Neutrophil (primary cell): Measurements from ENCODE around the gene C2CD4C.

Experiments used
- H3K27ac ChIP-seq: fragments of 200-600 bp; sonication (generic); 2 replicates; pipeline ENCODE4 v1.5.1; 2016; ENCODE audit warnings: mild to moderate bottlenecking, moderate library complexity
- H3K27me3 ChIP-seq: fragments of 200-600 bp; sonication (generic); 2 replicates; pipeline ENCODE4 v1.6.0; 2016; ENCODE audit warnings: mild to moderate bottlenecking
- H3K36me3 ChIP-seq: fragments of 200-600 bp; sonication (generic); 2 replicates; pipeline ENCODE4 v1.5.1; 2017
- H3K4me1 ChIP-seq, 2 experiments: fragments of 200-600 bp in 1 of 2; sonication (generic) in 1 of 2; 1 replicate in 1 of 2; 2 replicates in 1 of 2; pipeline versions ENCODE4 v1.5.1 to v1.6.1; 2013 to 2016; ENCODE audit warnings: low read depth in 1 of 2, low read length in 1 of 2, mild to moderate bottlenecking in 1 of 2, moderate library complexity in 1 of 2; ENCODE audit not compliant: control insufficient read depth in 1 of 2, insufficient read depth in 1 of 2
- H3K4me3 ChIP-seq, 2 experiments: fragments of 200-600 bp in 1 of 2; sonication (generic) in 1 of 2; 1 replicate in 1 of 2; 2 replicates in 1 of 2; pipeline ENCODE4 v1.5.1; 2013 to 2016; ENCODE audit warnings: low read depth in 1 of 2, low read length in 1 of 2, mild to moderate bottlenecking in 1 of 2, moderate library complexity in 1 of 2
- H3K9me3 ChIP-seq: fragments of 200-600 bp; sonication (generic); 2 replicates; pipeline ENCODE4 v1.5.1; 2016
- CTCF ChIP-seq: fragments of 200-600 bp; sonication (generic); IDR thresholded peaks from 2 replicates; pipeline ENCODE4 v1.5.1; 2016; ENCODE audit warnings: antibody characterized with exemption

Gene C2CD4C

GRCh38 chr19:392375-392970 is 16.5 kb downstream of the C2CD4C start:
- Histone ChIP-seq H3K27ac (no peak overlapping the region), H3K27me3 (peaks cover 23% of the 10 kb centered on the region), H3K4me3 (no peak overlapping the region)

DNA sequence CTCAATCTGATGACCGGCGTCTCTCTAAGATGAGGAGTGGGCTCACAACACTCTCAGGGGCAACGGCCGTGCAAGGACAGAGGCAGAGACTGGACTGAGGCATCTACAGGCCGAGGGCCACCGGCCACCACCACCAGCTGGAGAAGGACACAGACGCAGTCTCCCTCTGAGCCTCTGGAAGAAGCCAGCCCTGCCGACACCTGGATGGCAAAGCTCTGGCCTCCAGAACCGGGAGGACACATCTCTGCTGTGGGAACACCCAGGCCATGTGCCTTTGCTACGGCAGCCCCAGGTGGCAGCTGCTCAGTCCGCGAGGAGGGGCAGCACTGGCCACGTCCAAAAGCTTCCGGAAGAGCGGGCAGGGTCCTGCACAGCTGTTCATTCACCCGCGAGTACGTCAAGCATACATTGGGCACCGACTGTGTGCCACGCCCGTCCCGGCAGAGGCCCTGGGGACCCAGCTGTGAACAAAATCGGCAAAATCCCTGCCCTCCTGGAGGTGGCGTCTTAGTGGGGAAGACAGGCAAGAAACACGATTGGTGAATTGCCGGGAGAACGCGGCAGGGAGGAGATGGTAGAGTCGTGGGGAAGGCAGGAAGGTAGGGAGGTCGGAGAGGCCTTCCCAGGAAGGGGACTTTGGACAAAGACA is 17.1 kb downstream of the C2CD4C start:
- Histone ChIP-seq H3K36me3 (no peaks in the 10 kb centered on the region), H3K27ac (no peak overlapping the region), H3K4me1 (no peaks in the 10 kb centered on the region), H3K4me3 (no peak overlapping the region), H3K9me3 (no peaks in the 10 kb centered on the region), H3K27me3 (peaks cover 25% of the 10 kb centered on the region)
- TF ChIP-seq CTCF, result no peak

More at GRCh38 chr19:392375-392970, 16.5 kb downstream of the C2CD4C start:
- TF ChIP-seq CTCF, result no peak
- H3K4me1 ChIP-seq, result no peaks in the 10 kb centered on the region
- H3K9me3 ChIP-seq, result no peaks in the 10 kb centered on the region
- no peaks in the 10 kb centered on the region for H3K36me3 ChIP-seq

DNA sequence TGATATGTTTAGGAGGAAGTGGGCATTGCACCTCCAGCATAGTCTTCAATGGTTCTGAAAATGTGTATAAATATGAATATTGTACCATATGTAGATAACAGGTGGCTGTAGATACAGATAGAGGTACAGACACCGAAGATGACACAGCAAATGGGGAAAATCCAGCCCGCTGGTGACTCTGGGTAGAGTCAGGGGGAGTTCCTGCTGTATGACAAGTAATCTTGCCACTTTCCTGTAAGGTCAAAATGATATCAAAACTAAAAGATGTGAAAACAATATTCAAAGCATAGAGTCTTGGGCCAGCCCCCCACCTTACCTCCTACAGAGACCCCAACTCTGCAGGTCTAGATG is 17.8 kb downstream of the C2CD4C start:
- H3K9me3 ChIP-seq, result no peaks in the 10 kb centered on the region
- TF ChIP-seq CTCF, result no peak
- H3K4me1 ChIP-seq, result no peaks in the 10 kb centered on the region
- H3K4me3 ChIP-seq, result no peak overlapping the region
- H3K27ac ChIP-seq, result no peak overlapping the region
- H3K36me3 ChIP-seq, result no peaks in the 10 kb centered on the region
- H3K27me3 ChIP-seq, result peaks cover 29% of the 10 kb centered on the region

DNA sequence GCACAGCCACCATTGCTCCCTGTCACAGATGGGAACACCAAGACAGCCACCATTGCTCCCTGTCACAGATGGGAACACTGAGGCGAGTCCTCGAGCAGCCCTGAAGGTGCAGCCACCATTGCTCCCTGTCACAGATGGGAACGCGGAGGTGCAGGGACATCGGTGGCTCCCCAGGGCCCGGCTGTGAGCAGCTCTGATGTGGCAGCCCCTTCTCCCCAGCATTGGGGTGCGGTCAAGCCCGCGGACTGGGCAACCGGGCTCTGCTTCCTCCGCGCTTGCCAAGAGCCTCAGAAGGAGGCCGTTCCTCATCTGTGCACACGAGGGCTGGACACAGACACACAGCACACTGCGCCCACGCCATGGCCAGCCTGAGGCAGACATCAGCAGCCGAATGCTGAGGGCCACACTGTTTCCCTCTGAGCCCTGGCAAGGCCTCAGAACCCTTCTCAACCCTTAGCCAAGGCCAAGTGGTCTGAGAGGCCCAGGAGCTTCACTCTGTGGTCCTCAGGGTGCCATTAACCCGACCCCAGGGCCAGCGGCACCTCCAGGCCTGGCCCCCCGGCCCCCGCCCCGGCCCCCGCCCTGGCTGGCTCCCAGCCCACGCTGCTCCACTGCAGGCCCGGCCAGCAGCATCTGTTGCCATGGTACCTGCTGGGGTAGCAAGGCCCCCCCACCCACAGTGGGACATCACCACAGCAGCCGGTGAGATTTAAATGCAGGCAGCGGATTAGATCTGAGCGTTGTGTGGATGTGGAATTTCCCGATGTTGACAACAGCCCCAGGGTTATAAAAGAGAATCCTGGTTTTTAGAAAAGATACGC is 18.4 kb downstream of the C2CD4C start:
- Histone ChIP-seq H3K4me1 (no peaks in the 10 kb centered on the region), H3K4me3 (no peak overlapping the region), H3K27ac (no peak overlapping the region), H3K36me3 (no peaks in the 10 kb centered on the region), H3K27me3 (peaks cover 34% of the 10 kb centered on the region), H3K9me3 (no peaks in the 10 kb centered on the region)
- TF ChIP-seq CTCF, result no peak

DNA sequence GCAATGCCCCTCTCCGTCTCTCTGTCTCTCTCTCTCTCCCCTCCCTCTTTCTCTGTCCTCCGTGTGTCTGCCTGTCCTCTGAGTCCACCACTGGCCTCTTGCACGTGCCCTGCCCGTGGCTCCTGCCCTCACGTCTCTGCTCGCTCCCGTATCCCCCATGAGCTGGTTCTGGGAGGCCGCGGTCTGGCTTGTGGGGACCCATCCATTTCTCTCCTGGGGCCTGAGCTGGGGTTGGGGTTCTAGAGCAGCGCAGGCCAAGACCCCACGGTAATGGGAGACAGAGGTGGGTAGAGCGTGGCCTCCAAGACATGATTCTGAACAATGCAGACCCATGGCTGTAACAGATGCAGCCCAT is 19.0 kb downstream of the C2CD4C start:
- no peak overlapping the region for H3K27ac ChIP-seq
- H3K27me3 ChIP-seq, result peaks cover 41% of the 10 kb centered on the region
- H3K4me3 ChIP-seq, result no peak overlapping the region
- no peaks in the 10 kb centered on the region for H3K4me1 ChIP-seq
- no peaks in the 10 kb centered on the region for H3K36me3 ChIP-seq
- H3K9me3 ChIP-seq, result no peaks in the 10 kb centered on the region
- TF ChIP-seq CTCF, result no peak
